ENCODE results near the gene BEND6.

Gene BEND6

DNA sequence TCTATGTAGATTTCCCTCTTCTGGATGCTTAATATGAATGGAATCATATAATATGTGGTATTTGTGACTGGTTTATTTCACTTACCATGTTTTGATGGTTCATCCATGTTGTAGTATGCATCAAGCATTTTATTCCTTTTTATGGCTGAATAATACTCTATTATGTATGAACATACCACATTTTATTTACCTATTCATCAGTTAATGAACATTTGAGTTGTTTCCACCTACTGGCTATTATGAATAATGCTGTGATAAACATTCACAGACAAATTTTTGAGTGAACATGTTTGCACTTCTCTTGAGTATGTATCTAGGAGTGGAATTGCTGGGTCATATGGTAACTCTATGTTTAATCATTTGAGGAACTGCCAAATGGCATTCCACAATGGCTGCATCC, 120.2 kb downstream of the BEND6 start:
- ChIA-PET POLR2A (no interaction called here), CTCF (no interaction called here)
- TF ChIP-seq SP1 (IDR thresholded peaks at IDR 0.05) (no peak), ARNT (IDR thresholded peaks at IDR 0.05) (no peak), FOXK2 (IDR thresholded peaks at IDR 0.05) (no peak), PKNOX1 (IDR thresholded peaks at IDR 0.05) (no peak), LEF1 (IDR thresholded peaks at IDR 0.05; ENCODE audit: borderline replicate concordance) (no peak), CTBP1 (IDR thresholded peaks at IDR 0.05; ENCODE audit: borderline replicate concordance) (no peak), L3MBTL2 (conservative IDR thresholded peaks at IDR 0.05) (no peak), ELF4 (IDR thresholded peaks at IDR 0.05) (no peak), HDGF (IDR thresholded peaks at IDR 0.05; ENCODE audit: borderline replicate concordance) (no peak), BHLHE40 (IDR thresholded peaks at IDR 0.05; ENCODE audit: borderline replicate concordance) (no peak), NFRKB (IDR thresholded peaks at IDR 0.05) (no peak), ZNF384 (IDR thresholded peaks at IDR 0.05) (no peak), FOXM1 (IDR thresholded peaks at IDR 0.05; ENCODE audit: borderline replicate concordance) (no peak), FOXA1 (IDR thresholded peaks at IDR 0.05) (no peak), TARDBP (IDR thresholded peaks at IDR 0.05) (no peak), SUZ12 (IDR thresholded peaks at IDR 0.05) (no peak)
- DNase-seq (ENCODE audit: extremely low spot score), result no peak
